GM12873 (cell line): ENCODE measurements around the gene POLR3A.

Source experiments
- CTCF ChIP-seq: IDR thresholded peaks from 2 replicates; pipeline ENCODE4 v1.5.1; 2012; ENCODE audit warnings: low read depth, mild to moderate bottlenecking, moderate library complexity, low read length, control low read depth; ENCODE audit not compliant: insufficient read depth; ENCODE audit errors: missing control alignments

POLR3A gene

GRCh38 chr10:78000206-78000605 is 29.1 kb downstream of the POLR3A start:
- TF ChIP-seq CTCF = no peak

- TF ChIP-seq CTCF = no peak
Observed at GRCh38 chr10:77993620-77994019, 35.7 kb downstream of the POLR3A start.

- TF ChIP-seq CTCF = no peak
Observed at GRCh38 chr10:77989081-77989724, 40.1 kb downstream of the POLR3A start.

- no peak for TF ChIP-seq CTCF
Observed at GRCh38 chr10:77987671-77988255, 41.6 kb downstream of the POLR3A start.

GRCh38 chr10:77984986-77985385 is 44.3 kb downstream of the POLR3A start:
- no peak for TF ChIP-seq CTCF

GRCh38 chr10:77983384-77984341 is 45.7 kb downstream of the POLR3A start:
- TF ChIP-seq CTCF = no peak

- no peak for TF ChIP-seq CTCF
Observed at GRCh38 chr10:77981281-77981680, 48.0 kb downstream of the POLR3A start.
